Middle frontal gyrus (tissue), 1 donor: Measurements from ENCODE around the gene SPATA2L.

Experiments used
- DNase-seq: peaks from one replicate; pipeline ENCODE4 v3.0.0-alpha.2; 2015; ENCODE audit warnings: low spot score; ENCODE audit errors: extremely low spot score

The SPATA2L gene

GRCh38 chr16:89701425-89702406 lies at the start of gene SPATA2L:
Gene SPATA2L (minus strand): TSS chr16:89701705. CDS start chr16:89701232, 473 bp downstream.
- DNase-seq = peak; percentile 73

GRCh38 chr16:89749637-89750036 lies 48.1 kb upstream of the SPATA2L start:
- no peak for DNase-seq

GRCh38 chr16:89748921-89749320 lies 47.4 kb upstream of the SPATA2L start:
- no peak for DNase-seq

DNA sequence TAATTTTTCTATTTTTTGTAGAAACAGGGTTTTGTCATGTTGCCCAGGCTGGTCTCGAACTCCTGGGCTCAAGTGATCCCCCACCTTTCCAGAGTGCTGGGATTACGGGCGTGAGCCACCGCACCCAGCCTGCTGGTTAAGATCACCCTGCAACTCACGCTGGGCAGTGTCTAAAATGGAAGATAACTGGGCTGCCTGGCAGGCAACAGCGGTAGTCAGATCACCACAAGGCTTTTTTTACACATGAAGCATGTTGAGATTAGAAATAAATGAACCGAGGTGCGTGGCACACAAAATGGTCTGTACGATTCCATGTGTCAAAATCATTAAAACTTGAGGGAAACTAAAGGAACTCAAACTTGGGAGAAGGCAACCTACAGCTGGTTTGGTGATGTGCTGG lies 46.6 kb upstream of the SPATA2L start:
- DNase-seq = no peak

- DNase-seq = no peak
Measured at GRCh38 chr16:89746043-89746442, 44.5 kb upstream of the SPATA2L start.

DNA sequence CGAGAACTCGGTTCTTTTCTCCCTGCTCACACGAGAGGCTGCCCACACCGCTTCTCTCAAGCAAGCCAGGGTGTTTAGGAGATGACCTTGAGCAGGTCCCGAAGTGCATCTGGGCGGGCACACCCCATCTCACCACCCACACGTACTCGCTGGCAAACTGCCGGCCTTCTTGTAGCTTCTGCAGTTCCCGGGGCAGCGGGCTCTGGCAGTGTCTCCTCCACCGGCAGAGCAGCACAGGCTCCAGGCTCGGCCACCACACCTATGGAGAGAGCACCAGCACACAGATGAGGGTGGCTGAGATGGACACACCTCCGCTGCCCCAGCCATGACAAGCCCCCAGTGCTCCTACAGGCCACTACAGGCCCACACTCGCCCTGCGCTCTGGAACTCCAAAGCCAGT lies 43.3 kb upstream of the SPATA2L start:
- DNase-seq = no peak

- DNase-seq = no peak
Measured at GRCh38 chr16:89742948-89743347, 41.4 kb upstream of the SPATA2L start.

GRCh38 chr16:89741342-89742014 lies 40.0 kb upstream of the SPATA2L start:
- no peak for DNase-seq

- no peak for DNase-seq
Measured at GRCh38 chr16:89739383-89739782, 37.9 kb upstream of the SPATA2L start.

GRCh38 chr16:89738538-89739317 lies 37.2 kb upstream of the SPATA2L start:
- DNase-seq = no peak

- no peak for DNase-seq
Measured at GRCh38 chr16:89738072-89738377, 36.5 kb upstream of the SPATA2L start.

GRCh38 chr16:89737341-89738071 lies 36.0 kb upstream of the SPATA2L start:
- DNase-seq = no peak

GRCh38 chr16:89736554-89736953 lies 35.0 kb upstream of the SPATA2L start:
- DNase-seq = no peak

GRCh38 chr16:89733792-89734191 lies 32.3 kb upstream of the SPATA2L start:
- no peak for DNase-seq

DNA sequence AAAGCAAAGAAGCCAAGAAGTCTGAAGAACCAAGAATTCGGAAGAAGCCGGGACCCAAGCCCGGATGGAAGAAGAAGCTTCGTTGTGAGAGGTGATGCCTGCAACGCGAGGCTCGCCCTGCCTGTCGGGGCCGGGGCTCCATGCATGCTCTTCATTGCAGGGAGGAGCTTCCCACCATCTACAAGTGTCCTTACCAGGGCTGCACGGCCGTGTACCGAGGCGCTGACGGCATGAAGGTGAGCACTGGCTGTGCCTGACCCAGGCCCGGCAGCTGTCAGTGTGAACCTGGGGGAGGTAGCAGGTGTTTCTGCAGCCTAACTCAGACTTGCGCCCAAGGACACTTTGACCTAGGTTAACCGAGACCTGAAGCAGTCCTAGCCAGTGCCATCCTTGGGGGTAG lies 31.8 kb upstream of the SPATA2L start:
- no peak for DNase-seq

GRCh38 chr16:89732918-89733242 lies 31.4 kb upstream of the SPATA2L start:
- DNase-seq = no peak

DNA sequence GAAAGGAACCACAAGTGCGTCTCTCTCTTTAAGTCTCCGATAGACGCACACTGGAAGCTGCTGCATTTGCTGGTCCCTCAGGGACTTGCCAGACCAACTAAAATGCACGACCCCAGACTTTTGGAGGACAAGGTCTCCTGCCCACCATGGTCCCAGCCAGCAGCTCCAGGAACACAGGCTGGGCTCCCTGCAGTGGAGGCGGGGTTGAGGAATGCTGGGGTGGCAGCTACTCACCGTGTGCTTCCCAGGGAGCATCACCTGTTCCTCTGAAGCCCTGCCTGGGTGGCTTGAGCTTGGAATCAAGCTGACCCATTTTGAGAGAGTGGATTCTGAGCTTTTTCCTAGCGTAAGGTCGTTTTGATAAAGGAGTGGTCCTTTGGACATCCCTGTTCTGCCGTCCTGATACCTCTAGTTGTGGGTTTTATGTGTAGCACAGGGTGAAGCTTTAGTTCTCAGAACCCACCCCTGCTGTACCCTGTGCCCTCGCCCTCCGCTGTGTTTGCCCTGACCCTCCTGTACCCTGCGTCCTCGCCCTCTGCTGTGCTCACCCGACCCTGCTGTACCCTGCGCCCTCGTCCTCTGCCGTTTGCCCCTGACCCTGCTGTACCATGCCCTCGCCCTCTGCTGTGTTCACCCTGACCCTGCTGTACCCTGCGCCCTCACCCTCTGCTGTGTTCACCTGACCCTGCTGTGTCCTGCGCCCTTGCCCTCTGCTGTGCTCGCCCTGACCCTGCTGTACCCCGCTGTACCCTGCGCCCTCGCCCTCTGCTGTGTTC lies 30.8 kb upstream of the SPATA2L start:
- no peak for DNase-seq

DNA sequence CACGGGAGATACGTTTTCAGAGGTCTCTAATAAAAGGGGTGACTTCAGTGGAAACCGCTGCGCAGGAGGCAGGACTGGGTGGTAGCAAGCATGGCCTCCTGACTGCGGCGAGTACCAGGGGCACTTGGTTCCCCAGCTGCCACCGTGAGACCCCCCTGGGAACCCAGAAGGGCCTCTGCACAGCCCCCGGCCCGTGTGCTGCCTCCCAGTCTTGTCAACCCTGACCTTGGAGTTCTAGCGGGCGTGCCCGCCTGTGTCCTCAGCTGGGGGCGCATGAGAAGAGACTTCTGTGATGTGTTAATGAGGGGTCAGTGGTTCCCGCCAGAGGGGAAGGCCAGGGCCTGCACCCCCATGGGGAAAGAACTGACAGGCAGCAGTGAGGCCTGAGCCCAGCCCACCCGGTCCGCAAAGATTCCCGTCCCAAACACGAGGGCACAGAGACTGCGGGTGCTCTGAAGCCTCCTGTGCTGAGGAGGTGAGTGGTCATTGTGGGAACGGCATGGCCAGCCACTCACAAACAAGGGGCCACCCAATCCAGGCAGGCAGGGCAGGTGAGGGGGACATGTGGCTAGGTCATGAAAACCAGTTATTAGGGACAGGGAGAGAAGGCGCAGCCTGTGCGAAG lies 29.2 kb upstream of the SPATA2L start:
- DNase-seq = no peak

- no peak for DNase-seq
Measured at GRCh38 chr16:89729863-89730593, 28.5 kb upstream of the SPATA2L start.
